Adrenal gland (tissue), 5 donors: ENCODE data around the gene FOXO3.

Source experiments
- CTCF ChIP-seq, 6 experiments: fragments of 450-650 bp in 4 of 6; fragments of 200-600 bp in 2 of 6; sonication (generic) in 1 of 6; IDR thresholded peaks; 1 replicate in 5 of 6; 2 replicates in 1 of 6; pipeline versions ENCODE4 v1.5.1 to v1.8.0; 2016 to 2021; ENCODE audit warnings: antibody characterized with exemption in 6 of 6, mild to moderate bottlenecking in 2 of 6, moderate library complexity in 1 of 6
- POLR2A ChIP-seq, 2 donors: fragments of 450-650 bp; IDR thresholded peaks; one replicate each; pipeline ENCODE4 v1.6.1; 2017; ENCODE audit warnings: antibody characterized with exemption in 2 of 2, mild to moderate bottlenecking in 2 of 2, moderate library complexity in 1 of 2
- donor health status: DM: no; HTN: no; CAD: no.

- no peak for TF ChIP-seq CTCF (IDR thresholded peaks at IDR 0.05)
- no peak for TF ChIP-seq POLR2A (IDR thresholded peaks at IDR 0.05)
These were observed 110.5 kb downstream of the FOXO3 start for GRCh38 chr6:108671175-108671574.
